HS-27A (cell line): ENCODE results near the gene CTTNBP2NL.
"Not testable (repeated sequence)": the region's sequence is repeated elsewhere in the genome, so short reads cannot be mapped to it uniquely, and the experiment has no call there.

ENCODE experiments used
- DNase-seq: peaks from one replicate; pipeline ENCODE4 v3.0.0-alpha.2; 2012; ENCODE audit warnings: low read depth, missing footprints

Gene CTTNBP2NL

GRCh38 chr1:112386731-112387346, 9.2 kb upstream of the CTTNBP2NL start:
- no peak for DNase-seq

- no peak for DNase-seq
Observed at GRCh38 chr1:112387807-112388206, 8.2 kb upstream of the CTTNBP2NL start.

DNA sequence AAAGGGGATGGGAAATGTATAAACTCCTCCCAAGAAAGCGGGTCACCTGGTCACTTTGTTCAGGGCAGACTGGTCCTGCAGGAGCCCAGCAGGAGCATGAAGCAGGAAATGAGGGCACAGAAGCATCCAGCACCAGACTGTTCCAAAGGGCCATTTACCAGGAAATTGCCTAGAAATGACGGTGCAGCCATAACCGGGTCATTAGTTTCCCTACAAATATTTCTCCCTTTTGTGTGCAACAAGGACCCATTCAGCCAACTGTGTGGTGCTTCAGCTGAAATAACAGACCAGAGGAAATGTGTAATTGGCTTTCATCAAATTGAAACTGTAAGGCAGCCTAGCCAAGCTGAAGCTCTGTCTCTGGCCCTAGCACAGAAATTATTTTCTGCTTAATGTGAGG, 7.6 kb upstream of the CTTNBP2NL start:
- DNase-seq: no peak

- no peak for DNase-seq
Observed at GRCh38 chr1:112389689-112390088, 6.3 kb upstream of the CTTNBP2NL start.

- DNase-seq: not testable (repeated sequence)
Observed at GRCh38 chr1:112390335-112390734, 5.7 kb upstream of the CTTNBP2NL start.

DNA sequence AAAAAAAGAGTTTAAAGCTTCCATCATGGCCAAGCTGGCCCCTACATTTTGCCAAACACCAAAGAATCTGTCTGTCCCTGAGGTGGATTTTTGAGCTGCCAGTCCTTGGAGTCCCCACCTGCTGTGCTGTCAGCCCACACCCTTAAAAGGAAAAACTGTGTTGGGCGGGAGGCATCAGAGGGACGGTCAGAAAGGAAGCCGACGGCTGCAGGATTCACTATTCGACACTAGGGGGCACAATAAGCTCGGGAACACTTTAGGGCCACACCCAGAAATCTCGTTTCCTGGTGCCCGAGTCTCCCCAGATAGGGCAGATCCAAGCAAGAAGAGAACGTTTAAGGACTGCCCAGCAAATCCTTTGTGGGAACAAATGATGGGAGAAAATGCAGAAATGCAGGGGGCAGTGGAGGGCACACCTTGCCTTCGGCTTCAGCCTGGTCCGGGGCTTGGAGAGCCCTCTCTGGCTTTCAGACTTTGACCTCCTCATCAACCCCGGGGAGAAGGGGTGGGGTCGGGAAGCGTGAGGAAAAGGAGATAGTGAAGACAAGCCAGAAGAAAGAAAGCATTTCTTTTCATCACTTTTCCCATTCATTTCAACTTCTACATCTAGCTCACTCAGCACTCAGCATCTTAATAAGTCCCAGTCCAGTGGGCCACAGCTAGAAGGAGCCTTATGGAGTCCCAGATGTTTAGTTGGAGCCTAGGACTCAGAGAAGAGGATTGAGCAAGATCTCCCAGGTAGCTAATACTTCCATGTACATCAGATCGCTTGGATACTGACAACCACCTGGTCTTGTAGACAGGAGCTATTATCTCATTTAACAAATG, 5.0 kb upstream of the CTTNBP2NL start:
- DNase-seq: peak; percentile 96

DNA sequence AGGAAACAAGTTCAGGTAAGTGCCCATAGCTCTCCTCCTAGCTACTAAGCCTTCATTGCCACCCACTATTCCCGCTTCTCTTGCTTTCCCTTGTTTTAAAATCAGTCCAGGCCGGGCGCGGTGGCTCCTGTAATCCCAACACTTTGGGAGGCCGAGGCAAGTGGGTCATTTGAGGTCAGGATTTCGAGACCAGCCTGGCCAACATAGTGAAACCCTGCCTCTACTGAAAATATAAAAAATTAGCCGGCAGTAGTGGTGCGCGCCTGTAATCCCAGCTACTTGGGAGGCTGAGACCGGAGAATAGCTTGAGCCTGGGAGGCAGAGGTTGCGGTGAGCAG, 4.4 kb upstream of the CTTNBP2NL start:
- DNase-seq: no peak

- no peak for DNase-seq
Observed at GRCh38 chr1:112393631-112393974, 2.4 kb upstream of the CTTNBP2NL start.

DNA sequence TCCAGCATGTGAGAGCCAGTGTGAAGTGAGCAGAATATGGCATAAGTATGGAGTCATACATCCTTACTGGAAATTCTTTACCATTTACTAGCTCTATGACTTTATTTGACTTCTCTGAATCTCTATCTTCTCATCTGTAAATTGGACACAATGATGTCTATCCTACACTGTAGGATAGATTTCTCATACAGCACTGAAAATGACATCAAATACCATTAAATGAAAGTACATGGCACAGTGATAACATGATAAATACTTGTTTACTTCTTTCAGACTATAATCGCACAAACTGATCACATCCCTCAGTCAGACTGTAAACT, 1.3 kb upstream of the CTTNBP2NL start:
- no peak for DNase-seq

- no peak for DNase-seq
Observed at GRCh38 chr1:112395256-112395820, 676 bp upstream of the CTTNBP2NL start.

- no peak for DNase-seq
Observed at GRCh38 chr1:112396653-112397471, 848 bp downstream of the CTTNBP2NL start.

GRCh38 chr1:112397841-112398240, 1.8 kb downstream of the CTTNBP2NL start:
- DNase-seq: no peak

- DNase-seq: no peak
Observed at GRCh38 chr1:112399456-112399855, 3.4 kb downstream of the CTTNBP2NL start.

GRCh38 chr1:112400706-112401105, 4.7 kb downstream of the CTTNBP2NL start:
- DNase-seq: not testable (repeated sequence)

GRCh38 chr1:112402682-112403643, 6.9 kb downstream of the CTTNBP2NL start:
- DNase-seq: no peak

GRCh38 chr1:112406771-112407170, 10.8 kb downstream of the CTTNBP2NL start:
- no peak for DNase-seq

- no peak for DNase-seq
Observed at GRCh38 chr1:112409414-112409813, 13.4 kb downstream of the CTTNBP2NL start.

GRCh38 chr1:112410673-112411072, 14.7 kb downstream of the CTTNBP2NL start:
- DNase-seq: no peak

DNA sequence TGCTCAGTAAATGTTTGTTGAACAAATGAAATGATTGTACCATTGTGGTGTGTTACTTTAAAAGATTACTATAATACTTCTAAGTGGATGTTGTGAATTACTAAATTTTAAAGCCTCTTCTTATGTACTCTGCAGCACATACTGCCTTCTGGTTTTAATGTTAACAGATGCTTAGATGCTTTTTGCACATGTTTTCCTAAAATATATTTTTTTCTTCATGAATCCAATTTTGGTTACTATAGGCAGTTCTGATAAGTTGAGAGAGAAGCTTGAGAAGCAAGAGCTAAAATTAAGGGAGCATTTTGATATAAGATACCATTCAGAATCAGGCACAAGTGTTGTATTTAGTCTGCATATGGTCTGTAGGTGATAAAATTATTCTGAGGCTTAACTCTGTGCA, 21.3 kb downstream of the CTTNBP2NL start:
- DNase-seq: no peak

- no peak for DNase-seq
Observed at GRCh38 chr1:112418099-112418892, 22.3 kb downstream of the CTTNBP2NL start.

- DNase-seq: no peak
Observed at GRCh38 chr1:112423207-112423606, 27.2 kb downstream of the CTTNBP2NL start.
